Measurements from ENCODE around the gene RAB15.
"Not testable (repeated sequence)": the region's sequence is repeated elsewhere in the genome, so short reads cannot be mapped to it uniquely, and the experiment has no call there.

The RAB15 gene

GRCh38 chr14:64937171-64937820 is 34.8 kb downstream of the RAB15 start:
- no peak for DNase-seq (ENCODE audit: low read depth)

DNA sequence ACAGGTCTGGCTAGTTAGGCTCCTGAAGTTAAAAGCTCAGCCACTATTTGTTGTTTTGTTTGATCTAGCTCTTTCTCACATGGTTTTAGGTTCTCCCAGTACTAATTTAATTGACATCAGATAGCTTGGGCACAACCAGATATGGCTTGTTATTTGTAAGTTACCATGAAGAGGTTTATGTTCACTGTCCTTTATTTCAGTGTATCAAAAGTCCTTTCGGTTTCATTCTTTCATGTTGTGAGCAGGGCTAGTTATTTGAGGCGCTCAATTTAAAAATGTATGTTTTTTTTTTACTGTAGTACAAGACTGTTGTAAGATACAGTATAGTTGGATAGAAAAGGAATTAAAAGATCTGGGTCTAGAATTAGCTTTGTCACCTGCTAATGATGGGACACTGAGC is 36.6 kb downstream of the RAB15 start:
- no peak for DNase-seq (ENCODE audit: low read depth)

DNA sequence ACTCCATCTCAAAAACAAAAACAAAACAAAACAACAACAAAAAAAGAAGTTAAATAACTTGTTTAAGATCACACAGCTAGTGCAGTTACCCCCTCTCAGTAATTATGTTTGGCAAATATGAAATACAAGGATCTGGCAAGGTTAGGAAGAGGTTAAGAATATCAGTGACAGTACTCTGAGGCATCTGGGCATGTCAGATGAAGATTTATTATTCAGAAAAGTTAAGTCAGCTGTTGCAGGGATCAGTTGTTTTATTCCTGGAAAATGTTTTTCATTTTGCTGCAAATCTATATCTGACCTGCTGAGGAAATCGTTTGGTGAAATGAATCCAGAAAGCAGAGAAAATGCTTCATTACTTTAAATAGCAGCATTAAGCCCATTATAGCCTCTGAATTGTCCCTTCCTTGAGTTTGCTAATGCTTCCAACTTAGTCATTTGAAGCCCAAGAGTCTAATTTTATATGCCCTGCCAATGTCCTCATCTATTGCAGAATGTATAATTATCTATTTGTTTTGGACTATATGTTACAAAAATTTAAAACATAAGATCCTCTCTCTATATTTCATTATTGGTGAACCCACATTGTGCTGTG is 37.7 kb downstream of the RAB15 start:
- DNase-seq (ENCODE audit: low read depth): no peak

DNA sequence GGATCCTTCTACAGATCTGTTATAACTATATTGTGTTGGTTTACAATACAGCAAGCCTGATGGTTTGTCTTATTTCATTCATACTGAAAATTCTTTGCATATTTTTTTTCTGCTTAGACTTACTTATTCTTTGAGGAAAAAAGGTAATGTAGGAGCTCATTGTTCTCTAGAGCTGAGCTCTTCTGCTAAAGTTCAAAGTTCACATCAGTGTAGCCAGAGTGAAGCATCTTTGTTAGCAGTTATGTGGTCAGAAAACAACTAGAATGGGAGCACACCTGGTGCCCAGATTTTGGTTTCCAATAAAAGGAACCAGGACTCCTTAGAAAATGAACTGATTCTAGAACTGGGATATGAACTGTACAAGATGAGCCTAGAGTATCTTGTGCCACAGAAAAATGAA is 39.9 kb downstream of the RAB15 start:
- DNase-seq (ENCODE audit: low read depth): no peak

GRCh38 chr14:64931123-64931522 is 41.0 kb downstream of the RAB15 start:
- DNase-seq (ENCODE audit: low read depth): no peak

- DNase-seq (ENCODE audit: low read depth): no peak
These were observed 41.9 kb downstream of the RAB15 start for GRCh38 chr14:64930085-64930843.

DNA sequence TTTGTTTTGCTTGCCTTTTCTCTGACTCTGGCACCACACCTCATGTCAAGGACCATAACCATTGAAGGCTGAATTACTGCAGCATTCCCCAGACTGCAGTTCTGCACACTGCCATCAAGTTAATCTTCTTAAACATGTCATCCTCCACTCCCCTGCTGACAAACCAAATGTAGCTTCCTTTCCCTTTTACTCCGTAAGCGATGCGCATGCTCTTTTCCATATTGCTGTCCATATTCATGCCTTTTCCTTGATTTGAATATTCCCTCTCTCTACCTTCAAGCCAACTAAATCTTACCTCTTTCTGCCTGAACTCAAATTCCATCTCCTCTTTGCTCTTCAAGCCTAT is 43.1 kb downstream of the RAB15 start:
- no peak for DNase-seq (ENCODE audit: low read depth)

GRCh38 chr14:64928239-64929013 is 43.7 kb downstream of the RAB15 start:
- no peak for DNase-seq (ENCODE audit: low read depth)

DNA sequence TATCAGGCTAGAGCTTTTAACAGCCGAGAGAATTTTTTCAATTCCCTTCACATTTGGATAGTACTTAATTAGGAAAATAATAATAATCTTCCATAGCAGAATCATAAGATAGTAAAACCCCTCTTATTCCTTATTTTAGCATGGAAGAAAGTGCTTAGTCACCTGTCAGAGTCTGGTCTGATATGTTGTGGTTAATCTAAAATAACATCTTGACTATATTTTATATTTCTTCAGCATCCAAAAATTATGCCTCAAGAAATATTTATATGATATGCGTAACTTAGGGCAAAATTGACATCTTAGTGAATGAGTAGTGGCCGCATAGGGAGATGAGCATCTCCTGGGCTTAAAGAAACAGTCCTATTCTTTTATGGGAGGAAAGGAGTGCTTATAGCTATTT is 45.1 kb downstream of the RAB15 start:
- no peak for DNase-seq (ENCODE audit: low read depth)

GRCh38 chr14:64926398-64926995 is 45.6 kb downstream of the RAB15 start:
- DNase-seq (ENCODE audit: low read depth): no peak

DNA sequence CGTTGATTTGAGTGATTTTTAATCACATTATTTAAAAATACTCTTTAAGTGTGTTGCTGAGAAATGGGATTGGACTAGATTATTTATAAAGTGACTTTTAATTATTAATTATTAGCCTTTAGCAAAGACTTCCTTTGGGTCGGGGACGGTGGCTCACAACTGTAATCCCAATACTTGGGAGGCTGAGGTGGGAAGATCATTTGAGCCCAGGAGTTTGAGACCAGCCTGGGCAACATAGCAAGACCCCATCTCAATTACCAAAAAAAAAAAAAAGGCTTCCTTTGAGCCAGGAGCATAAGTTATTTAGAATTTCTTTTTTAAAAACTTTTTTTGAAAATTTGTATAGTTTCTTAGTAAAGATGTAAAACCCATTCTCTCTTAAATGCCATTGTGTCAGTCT is 49.1 kb downstream of the RAB15 start:
- no peak for DNase-seq (ENCODE audit: low read depth)

DNA sequence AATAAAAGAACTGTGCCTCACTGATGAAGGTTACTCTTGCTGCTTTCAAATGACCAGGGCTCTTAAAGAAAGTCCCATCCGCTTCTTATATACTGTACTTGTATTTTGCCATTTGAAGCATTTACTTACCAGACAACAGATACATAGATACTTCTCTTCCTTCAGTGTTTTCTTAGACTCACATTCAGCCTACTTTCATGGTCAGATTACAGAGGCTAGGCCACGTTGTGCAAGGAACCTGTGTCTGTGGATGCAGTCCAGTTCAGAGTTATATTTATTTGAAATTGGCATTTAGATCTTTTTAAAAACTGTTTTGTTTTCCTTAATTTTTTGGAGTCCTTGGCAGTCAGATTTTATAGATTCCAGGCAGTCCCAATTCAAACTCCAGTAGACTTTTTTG is 51.7 kb downstream of the RAB15 start:
- no peak for DNase-seq (ENCODE audit: low read depth)

GRCh38 chr14:64919618-64920017 is 52.5 kb downstream of the RAB15 start:
- DNase-seq (ENCODE audit: low read depth): no peak

GRCh38 chr14:64919215-64919614 is 52.9 kb downstream of the RAB15 start:
- DNase-seq (ENCODE audit: low read depth): no peak

DNA sequence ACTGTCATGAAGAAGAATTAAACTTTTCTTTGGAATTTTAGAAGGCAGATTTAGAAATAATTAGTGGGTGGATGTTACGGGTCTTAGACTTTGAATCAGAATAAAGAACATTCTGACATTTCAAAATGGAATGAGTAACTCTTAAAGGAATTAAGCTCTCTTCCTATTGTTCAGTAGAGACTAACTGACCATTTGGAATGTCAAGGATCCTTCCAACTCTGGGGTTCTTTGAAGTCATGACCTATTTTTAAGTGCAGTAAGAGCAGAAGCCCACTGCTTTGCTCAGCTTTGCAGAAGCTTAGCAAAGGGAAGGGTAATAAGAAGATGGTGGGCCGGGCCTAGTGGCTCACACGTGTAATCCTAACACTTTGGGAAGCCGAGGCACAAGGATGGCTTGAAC is 53.9 kb downstream of the RAB15 start:
- DNase-seq (ENCODE audit: low read depth): no peak

DNA sequence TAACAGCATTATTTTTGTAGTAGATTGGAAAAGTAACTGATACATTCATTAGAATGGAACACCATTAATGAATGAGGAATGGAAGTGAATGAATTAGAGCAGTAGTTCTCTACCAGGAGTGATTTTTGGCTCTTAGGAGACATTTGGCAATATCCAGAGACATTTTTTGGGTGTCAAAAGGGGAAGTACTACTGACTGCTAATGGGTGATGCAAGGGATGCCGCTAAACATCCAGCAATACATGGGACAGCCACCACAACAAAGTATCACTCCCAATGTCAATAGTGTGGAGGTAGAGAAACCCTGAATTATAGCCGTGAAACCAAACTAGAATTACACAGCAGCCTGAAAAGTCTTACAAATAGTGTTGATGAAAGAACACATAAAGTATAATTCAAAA is 56.3 kb downstream of the RAB15 start:
- DNase-seq (ENCODE audit: low read depth): no peak

GRCh38 chr14:64915029-64915424 is 57.1 kb downstream of the RAB15 start:
- DNase-seq (ENCODE audit: low read depth): no peak

DNA sequence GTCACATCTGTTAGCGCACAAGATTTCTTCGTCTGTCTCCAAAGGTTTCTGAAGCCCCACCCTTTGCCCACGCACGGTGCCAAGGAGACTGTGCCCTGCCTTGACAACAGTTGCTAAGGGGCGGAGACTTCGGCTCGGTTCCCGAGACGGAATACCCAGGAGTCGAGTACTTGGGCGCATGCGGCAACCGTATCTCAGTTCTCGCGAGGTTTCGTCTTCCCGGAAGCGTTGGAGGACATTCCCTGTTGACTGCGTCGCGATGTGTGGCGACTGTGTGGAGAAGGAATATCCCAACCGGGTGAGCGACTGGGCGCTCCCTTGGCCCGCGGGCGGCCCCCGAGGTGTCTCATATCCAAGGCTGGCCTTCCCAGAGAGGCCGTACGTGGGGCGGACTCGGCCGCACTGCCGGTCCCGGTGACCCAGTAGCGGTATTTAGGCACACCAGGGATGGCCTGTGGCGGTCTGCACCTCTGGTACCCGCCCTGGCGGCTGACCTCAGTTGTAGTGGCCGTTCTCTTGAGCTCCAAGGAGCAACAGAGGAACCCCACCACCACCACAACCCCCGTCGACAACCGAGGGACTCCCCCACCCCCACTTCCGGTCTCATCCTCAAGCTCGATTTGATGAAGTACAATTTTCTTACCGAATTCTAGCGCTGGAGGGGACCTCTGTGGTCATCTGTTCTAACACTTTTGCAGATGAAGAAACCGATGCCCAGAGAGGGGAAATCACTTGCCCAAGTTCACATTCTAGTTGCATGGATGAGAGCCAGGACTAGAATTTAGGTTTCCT is 57.7 kb downstream of the RAB15 start, which contains the start of gene CHURC1:
Gene CHURC1 (plus strand): TSS at position 219 of the 792 bp plus-strand sequence. CDS start 41 bp downstream, at position 260.
- peak; percentile 98 for DNase-seq (ENCODE audit: low read depth)

DNA sequence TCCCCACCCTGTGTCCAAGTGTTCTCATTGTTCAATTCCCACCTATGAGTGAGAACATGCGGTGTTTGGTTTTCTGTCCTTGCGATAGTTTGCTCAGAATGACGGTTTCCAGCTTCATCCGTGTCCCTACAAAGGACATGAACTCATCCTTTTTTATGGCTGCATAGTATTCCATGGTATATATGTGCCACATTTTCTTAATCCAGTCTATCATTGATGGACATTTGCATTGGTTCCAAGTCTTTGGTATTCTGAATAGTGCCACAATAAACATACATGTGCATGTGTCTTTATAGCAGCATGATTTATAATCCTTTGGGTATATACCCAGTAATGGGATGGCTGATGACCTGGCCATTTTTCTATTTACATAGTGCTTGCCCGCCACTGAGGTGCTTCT is 58.7 kb downstream of the RAB15 start:
- DNase-seq (ENCODE audit: low read depth): not testable (repeated sequence)

GRCh38 chr14:64912261-64912660 is 59.9 kb downstream of the RAB15 start:
- DNase-seq (ENCODE audit: low read depth): no peak

GRCh38 chr14:64910847-64911495 is 61.2 kb downstream of the RAB15 start:
- DNase-seq (ENCODE audit: low read depth): no peak

Data from T follicular helper cell (primary cell).